Measurements from ENCODE around the gene TRMT1L.

The TRMT1L gene

GRCh38 chr1:185162491-185162890 lies 5.7 kb upstream of the TRMT1L start:
- TF ChIP-seq TOX (CRISPR knock-in tag; IDR thresholded peaks at IDR 0.05; ENCODE audit: borderline replicate concordance) (no peak), CREB5 (CRISPR knock-in tag; IDR thresholded peaks at IDR 0.05; ENCODE audit: low read depth) (no peak), POU6F1 (CRISPR knock-in tag; IDR thresholded peaks at IDR 0.05; ENCODE audit: borderline replicate concordance, low read depth) (no peak), SNAI2 (CRISPR knock-in tag; IDR thresholded peaks at IDR 0.05) (no peak), PPARA (CRISPR knock-in tag; IDR thresholded peaks at IDR 0.05; ENCODE audit: borderline replicate concordance) (no peak), PATZ1 (CRISPR knock-in tag; IDR thresholded peaks at IDR 0.05; ENCODE audit: borderline replicate concordance) (no peak)
- no peak for ATAC-seq

- no peak for TF ChIP-seq OSR1 (CRISPR knock-in tag; IDR thresholded peaks at IDR 0.05)
- no peak for TF ChIP-seq TOX (CRISPR knock-in tag; IDR thresholded peaks at IDR 0.05; ENCODE audit: borderline replicate concordance)
- no peak for TF ChIP-seq ZFP30 (CRISPR knock-in tag; IDR thresholded peaks at IDR 0.05)
- no peak for TF ChIP-seq ZNF70 (CRISPR knock-in tag; IDR thresholded peaks at IDR 0.05)
- no peak for TF ChIP-seq CSRNP3 (CRISPR knock-in tag; IDR thresholded peaks at IDR 0.05)
- no peak for TF ChIP-seq ZNF565 (CRISPR knock-in tag; conservative IDR thresholded peaks at IDR 0.05; ENCODE audit: low read depth)
- TF ChIP-seq TCF4 (CRISPR knock-in tag; IDR thresholded peaks at IDR 0.05; ENCODE audit: borderline replicate concordance): no peak
- no peak for TF ChIP-seq ZFP3 (CRISPR knock-in tag; IDR thresholded peaks at IDR 0.05)
- ATAC-seq: no peak
These were observed 3.2 kb upstream of the TRMT1L start for GRCh38 chr1:185159966-185160365.

GRCh38 chr1:185158800-185159199 lies 2.0 kb upstream of the TRMT1L start:
- TF ChIP-seq CSRNP3 (CRISPR knock-in tag; IDR thresholded peaks at IDR 0.05) (no peak), PATZ1 (CRISPR knock-in tag; IDR thresholded peaks at IDR 0.05; ENCODE audit: borderline replicate concordance) (no peak), RARB (CRISPR knock-in tag; IDR thresholded peaks at IDR 0.05) (no peak), ZC3H10 (CRISPR knock-in tag; IDR thresholded peaks at IDR 0.05) (no peak), TSHZ2 (CRISPR knock-in tag; IDR thresholded peaks at IDR 0.05) (no peak), PPARA (CRISPR knock-in tag; IDR thresholded peaks at IDR 0.05; ENCODE audit: borderline replicate concordance) (no peak)
- no peak for ATAC-seq

All from SK-N-SH treated with all-trans-retinoic acid at 6 μM for 48 hours (cell line).